ENCODE measurements around the gene IQSEC1.

The IQSEC1 gene

DNA sequence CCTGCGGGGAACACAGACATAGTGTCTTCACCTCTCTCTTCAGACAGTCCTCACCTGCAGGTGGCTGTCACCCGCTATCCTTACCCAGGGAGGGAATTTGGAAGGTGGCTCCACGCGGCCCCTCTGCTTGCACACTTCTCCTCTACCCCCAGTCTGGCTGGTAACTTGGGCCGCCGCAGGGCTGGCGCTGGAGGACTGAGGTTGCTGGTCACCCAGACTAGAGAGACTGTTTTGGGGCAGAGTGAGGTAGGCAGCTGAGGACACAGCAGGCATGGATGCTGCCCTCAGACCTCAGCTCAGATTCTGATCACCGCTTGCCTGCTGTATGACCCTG is 12.6 kb upstream of the IQSEC1 start:
- DNase-seq (ENCODE audit: low read depth, low spot score), result no peak
- no peak overlapping the region for H3K4me3 ChIP-seq (ENCODE audit: low read depth, low read length)
- TF ChIP-seq, protein P1, sequence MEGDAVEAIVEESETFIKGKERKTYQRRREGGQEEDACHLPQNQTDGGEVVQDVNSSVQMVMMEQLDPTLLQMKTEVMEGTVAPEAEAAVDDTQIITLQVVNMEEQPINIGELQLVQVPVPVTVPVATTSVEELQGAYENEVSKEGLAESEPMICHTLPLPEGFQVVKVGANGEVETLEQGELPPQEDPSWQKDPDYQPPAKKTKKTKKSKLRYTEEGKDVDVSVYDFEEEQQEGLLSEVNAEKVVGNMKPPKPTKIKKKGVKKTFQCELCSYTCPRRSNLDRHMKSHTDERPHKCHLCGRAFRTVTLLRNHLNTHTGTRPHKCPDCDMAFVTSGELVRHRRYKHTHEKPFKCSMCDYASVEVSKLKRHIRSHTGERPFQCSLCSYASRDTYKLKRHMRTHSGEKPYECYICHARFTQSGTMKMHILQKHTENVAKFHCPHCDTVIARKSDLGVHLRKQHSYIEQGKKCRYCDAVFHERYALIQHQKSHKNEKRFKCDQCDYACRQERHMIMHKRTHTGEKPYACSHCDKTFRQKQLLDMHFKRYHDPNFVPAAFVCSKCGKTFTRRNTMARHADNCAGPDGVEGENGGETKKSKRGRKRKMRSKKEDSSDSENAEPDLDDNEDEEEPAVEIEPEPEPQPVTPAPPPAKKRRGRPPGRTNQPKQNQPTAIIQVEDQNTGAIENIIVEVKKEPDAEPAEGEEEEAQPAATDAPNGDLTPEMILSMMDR (IDR thresholded peaks at IDR 0.05; ENCODE audit: low read depth, low read length), result no peak
- in situ Hi-C loops (cut with HindIII; ENCODE audit: low sequenced_read_pairs), result no loop called here

DNA sequence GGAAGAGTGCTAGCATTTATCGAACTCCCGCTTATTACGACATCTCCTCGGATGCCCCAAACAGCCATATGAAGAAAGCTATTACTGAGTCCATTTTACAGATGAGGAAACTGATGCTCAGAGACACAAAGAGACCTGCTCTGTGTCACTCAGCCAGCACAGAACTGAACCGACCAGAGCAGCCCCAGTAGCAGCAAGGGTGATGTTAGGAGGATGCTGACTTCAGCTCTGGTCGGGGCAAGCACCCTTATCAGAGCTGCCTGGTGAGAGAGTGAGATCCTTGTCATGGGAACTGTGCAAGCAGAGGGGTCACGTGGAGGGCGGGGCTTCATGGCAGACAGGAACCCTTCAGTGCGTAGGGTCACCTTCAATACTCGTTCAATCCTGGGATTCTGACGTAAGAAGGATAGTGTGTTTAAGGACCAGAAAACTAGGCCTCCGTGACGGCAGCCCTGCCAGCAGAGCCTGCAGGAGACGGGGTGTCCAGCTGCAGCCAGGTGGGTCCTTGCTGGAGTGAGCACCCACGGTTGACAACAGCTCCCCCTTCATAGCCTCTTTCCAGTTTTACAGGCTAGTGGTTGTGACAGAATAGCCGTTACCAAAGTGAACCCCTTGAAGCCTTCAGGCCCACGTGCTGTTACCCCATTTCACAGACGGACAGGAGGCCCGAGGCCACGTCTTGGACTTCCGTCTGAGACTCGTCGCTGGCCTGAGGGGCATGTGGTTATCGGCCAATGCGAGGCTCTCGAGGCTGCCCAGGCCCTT is 12.0 kb upstream of the IQSEC1 start:
- TF ChIP-seq, protein P1 (IDR thresholded peaks at IDR 0.05; ENCODE audit: low read depth, low read length), result no peak
- H3K4me3 ChIP-seq (ENCODE audit: low read depth, low read length), result no peak overlapping the region
- in situ Hi-C loops (cut with HindIII; ENCODE audit: low sequenced_read_pairs), result no loop called here
- no peak for DNase-seq (ENCODE audit: low read depth, low spot score)

- TF ChIP-seq, protein P1 (IDR thresholded peaks at IDR 0.05; ENCODE audit: low read depth, low read length), result no peak
- DNase-seq (ENCODE audit: low read depth, low spot score), result no peak
- no peak overlapping the region for H3K4me3 ChIP-seq (ENCODE audit: low read depth, low read length)
- in situ Hi-C loops (cut with HindIII; ENCODE audit: low sequenced_read_pairs), result no loop called here
Measured at GRCh38 chr3:13083898-13084297, 10.7 kb upstream of the IQSEC1 start.

DNA sequence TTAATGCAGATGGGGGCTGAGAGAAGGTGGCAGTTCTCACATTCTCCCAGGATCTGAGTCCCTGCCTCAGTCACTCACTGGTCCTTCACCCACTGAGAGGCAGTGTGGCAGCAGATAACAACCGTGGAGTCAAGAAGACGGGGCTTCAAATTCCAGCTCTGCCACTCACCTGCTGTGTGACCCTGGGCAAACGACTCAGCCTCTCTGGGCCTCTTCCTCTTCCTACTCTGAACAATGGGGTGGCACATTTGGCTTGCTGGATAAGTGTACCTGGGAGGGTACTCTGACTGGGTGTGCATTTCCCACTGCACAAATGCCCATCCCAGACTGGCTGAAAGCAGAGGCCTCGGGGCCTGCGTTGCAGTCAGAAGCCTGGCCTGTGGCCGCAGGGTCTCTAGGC is 10.0 kb upstream of the IQSEC1 start:
- TF ChIP-seq, protein P1 (IDR thresholded peaks at IDR 0.05; ENCODE audit: low read depth, low read length), result no peak
- in situ Hi-C loops (cut with HindIII; ENCODE audit: low sequenced_read_pairs), result no loop called here

DNA sequence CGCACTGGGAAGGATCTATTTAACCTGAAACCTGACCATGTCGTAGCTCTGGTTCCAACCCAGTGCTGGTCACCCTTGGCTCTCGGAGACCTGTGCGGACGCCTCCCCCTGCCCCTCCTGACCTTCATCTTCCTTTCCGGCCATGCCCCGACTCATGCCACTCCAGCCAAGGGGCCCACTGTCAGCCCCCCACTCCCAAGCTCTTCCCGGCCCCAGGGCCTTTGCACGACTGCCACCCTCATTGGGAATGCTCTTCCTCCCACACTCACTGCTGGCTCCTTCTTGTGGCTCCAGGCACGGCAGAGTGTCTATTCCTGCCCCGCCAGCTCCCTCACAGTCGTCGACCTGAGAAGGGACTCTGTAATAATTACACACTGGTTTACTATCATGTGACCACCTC is 9.4 kb upstream of the IQSEC1 start:
- TF ChIP-seq, protein P1 (IDR thresholded peaks at IDR 0.05; ENCODE audit: low read depth, low read length), result no peak
- no peak for DNase-seq (ENCODE audit: low read depth, low spot score)
- in situ Hi-C loops (cut with HindIII; ENCODE audit: low sequenced_read_pairs), result no loop called here
- H3K4me3 ChIP-seq (ENCODE audit: low read depth, low read length), result no peak overlapping the region

More for the DNA sequence above, 10.0 kb upstream of the IQSEC1 start:
- DNase-seq (ENCODE audit: low read depth, low spot score), result no peak
- H3K4me3 ChIP-seq (ENCODE audit: low read depth, low read length), result no peak overlapping the region

GRCh38 chr3:13081603-13082360 is 8.6 kb upstream of the IQSEC1 start:
- in situ Hi-C loops (cut with HindIII; ENCODE audit: low sequenced_read_pairs), result no loop called here
- H3K4me3 ChIP-seq (ENCODE audit: low read depth, low read length), result no peak overlapping the region
- no peak for DNase-seq (ENCODE audit: low read depth, low spot score)
- TF ChIP-seq, protein P1 (IDR thresholded peaks at IDR 0.05; ENCODE audit: low read depth, low read length), result no peak

All from astrocyte of the spinal cord (primary cell).